ENCODE results near the gene DSTN.

Gene DSTN

GRCh38 chr20:17569616-17570346 is at the start of gene DSTN:
Gene DSTN, plus strand, starts transcription at chr20:17570075. Its CDS starts 134 bp downstream, at chr20:17570209.
- FAIRE-seq: no peak

GRCh38 chr20:17520583-17520982 is 49.3 kb upstream of the DSTN start:
- FAIRE-seq: no peak

- no peak for FAIRE-seq
Measured at GRCh38 chr20:17522528-17522927, 47.3 kb upstream of the DSTN start.

GRCh38 chr20:17523326-17523725 is 46.5 kb upstream of the DSTN start:
- FAIRE-seq: no peak

- FAIRE-seq: no peak
Measured at GRCh38 chr20:17524560-17524959, 45.3 kb upstream of the DSTN start.

DNA sequence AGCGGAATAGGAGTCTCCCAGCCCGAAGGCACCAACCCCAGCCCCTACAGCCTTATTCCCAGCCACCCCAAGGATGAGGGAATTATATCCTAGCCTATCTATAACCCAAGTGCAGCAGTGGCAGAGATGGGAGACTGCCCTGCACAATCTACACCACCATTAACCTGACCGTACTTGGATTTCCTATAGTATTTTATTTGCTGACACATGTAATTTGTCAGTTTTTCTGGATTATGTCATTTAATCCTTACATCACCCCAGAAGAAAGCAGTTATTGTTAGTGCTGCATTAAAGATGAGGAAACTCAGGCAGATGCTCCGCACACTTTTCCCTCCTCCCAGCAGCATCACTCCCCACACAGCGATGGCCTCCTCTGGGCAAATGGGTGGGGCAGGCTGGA is 44.7 kb upstream of the DSTN start:
- no peak for FAIRE-seq

GRCh38 chr20:17525650-17526049 is 44.2 kb upstream of the DSTN start:
- no peak for FAIRE-seq

GRCh38 chr20:17529586-17529985 is 40.3 kb upstream of the DSTN start:
- no peak for FAIRE-seq

- no peak for FAIRE-seq
Measured at GRCh38 chr20:17530153-17530552, 39.7 kb upstream of the DSTN start.

- FAIRE-seq: no peak
Measured at GRCh38 chr20:17530716-17531664, 38.9 kb upstream of the DSTN start, which contains the start of gene BFSP1. Gene BFSP1, minus strand, starts transcription at chr20:17531379. Its CDS starts 50 bp downstream, at chr20:17531329.

DNA sequence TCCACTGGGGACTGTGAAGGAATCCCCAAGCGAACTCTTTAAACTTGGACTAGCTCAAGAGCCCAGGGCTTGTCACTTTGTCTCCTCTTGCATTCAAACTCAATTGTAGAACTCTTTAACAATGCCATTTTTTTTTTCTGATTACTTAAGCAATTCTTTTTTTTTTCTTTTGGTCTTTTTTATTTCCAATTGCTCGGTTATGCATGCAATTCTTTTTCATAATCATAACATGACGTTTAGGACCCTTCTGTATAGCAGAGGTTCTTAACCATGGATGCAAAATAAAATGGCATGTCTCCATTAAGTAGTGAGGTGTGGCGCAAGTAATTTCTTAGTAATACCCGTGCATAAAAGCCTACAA is 38.2 kb upstream of the DSTN start:
- no peak for FAIRE-seq

- no peak for FAIRE-seq
Measured at GRCh38 chr20:17533396-17533795, 36.5 kb upstream of the DSTN start.

DNA sequence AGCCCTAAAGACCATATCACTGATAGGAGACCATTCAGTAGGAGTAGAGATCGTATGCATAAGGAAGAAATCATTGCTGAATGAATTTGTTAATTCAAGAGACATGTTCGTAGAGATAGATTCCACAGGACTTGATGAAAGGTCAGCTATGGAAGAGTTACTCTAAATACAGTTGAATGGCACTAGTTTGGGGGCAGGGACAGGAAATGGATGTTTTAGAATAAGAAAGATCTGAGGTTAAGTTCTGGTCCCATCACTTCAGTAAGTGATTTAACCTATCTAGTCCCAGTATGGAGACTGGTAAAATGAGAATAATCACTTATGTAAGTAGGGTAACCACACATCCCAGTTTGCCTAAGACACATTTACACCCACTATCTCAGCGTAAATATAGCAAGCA is 35.8 kb upstream of the DSTN start:
- FAIRE-seq: no peak

DNA sequence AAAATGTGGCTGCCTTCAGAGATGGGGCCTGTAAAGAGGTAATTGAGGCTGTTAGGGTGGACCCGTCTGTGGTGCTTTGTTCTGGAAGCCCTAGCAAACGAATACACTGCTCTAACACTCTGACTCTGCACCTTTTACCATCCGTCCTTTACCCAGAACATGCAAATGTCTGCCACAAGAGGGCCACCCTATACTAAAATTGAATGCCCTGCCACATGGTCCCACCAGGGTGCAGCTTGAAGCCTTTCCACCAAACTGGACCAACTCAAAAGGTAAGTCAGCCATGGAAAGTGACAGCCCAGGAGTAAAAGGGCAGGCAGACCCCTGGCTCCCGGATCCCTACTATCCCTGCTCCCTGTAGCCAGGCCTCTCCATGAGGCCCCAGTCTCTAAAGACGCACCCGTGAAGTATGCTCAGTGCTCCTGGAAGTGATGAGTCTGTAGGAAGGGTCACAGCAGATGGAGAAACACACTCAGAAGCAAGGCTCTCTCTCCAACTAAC is 32.9 kb upstream of the DSTN start:
- FAIRE-seq: no peak

GRCh38 chr20:17537959-17538358 is 31.9 kb upstream of the DSTN start:
- FAIRE-seq: no peak

DNA sequence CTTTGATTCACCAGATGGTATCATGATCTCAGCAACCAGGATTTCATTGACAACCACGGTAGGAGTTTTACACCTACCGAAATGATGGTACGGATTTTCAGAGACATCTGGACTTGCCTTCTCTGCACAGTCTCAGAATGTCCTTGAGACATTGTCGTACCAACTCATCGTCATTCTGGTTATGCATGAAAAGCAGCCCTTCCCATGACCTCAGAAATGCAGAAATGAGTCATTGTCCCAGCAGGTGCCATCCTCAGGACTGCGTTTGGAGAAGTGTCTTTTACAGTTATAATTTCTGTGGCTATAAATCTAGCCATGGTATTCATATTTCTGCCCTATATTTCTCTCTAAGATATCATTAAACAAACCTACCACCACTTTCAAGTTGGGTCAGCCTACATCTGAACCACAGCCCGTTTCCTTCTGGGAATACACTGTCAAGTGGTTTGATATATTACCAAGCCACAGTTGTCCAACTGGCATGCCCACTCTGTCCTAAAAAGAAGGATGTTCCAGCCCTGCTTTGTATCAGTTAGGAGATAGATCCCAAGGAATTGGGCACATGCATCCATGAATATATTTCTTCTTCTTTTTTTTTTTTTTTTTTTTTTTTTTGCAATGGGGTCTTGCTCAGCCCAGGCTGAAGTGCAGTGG is 31.2 kb upstream of the DSTN start:
- no peak for FAIRE-seq

- FAIRE-seq: no peak
Measured at GRCh38 chr20:17541596-17541995, 28.3 kb upstream of the DSTN start.

GRCh38 chr20:17541996-17542395 is 27.9 kb upstream of the DSTN start:
- FAIRE-seq: no peak

DNA sequence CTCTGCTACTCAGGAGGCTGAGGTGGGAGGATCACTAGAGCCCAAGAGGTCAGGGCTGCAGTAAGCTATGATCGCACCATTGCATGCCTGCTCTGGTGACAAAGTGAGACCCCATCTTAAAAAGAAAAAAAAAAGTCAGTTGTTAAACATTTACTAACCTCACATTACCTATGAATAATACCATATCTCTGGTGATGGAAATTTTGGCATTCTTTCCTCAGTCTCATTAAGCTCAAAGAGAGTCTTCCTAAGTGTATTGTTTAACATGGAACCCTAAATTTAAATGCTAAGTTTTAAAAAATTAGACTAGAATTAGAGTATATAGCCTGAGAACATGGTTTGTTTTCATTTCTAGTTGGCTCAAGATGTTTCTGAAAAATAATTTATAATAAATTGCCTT is 27.4 kb upstream of the DSTN start:
- no peak for FAIRE-seq

- FAIRE-seq: no peak
Measured at GRCh38 chr20:17542993-17543412, 26.9 kb upstream of the DSTN start.

DNA sequence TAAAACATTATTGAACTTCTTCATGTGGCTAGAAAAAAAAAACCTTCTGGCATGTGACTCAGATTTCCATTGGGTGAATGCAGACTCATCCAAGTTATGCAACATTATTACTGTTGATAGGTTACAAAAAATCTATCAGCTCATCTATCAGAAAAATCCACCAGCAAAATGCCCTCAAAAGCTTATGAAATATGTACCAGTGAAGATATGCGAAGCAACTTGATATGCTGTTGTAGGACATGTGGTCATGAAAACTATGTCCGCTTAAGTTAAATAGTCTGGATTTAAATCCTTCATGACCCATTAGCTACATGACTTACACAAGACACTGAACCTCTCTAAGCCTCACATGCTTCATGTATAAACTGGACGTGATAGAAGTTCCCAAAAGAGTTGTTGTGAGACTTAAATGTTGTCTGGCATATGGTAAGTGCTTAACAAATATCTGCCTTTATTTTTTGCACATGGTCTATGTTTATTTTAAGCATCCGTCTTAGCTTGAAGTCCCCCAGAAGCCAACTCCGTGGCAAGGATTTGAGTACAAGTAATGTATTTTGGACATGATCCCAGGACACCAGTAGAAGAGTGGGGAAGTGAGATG is 26.2 kb upstream of the DSTN start:
- no peak for FAIRE-seq

DNA sequence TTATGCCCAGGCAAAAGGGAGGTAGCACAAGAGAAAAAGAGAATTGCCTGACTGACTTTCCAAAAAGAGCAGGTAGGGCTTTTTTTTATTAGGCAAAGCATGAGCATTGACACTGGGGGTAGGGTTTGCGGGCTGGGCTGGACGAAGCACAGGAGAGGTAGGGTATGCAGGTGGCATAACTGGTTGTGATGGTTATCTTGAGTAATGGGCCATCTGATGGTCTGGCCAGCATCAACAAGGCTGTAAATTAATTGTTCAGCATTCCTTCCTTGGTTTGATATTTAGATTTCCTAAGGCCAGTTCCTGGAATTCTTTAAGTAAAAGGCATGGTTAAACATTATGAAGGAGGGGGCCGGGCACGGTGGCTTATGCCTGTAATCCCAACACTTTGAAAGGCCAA is 24.7 kb upstream of the DSTN start:
- no peak for FAIRE-seq

GRCh38 chr20:17549131-17549530 is 20.7 kb upstream of the DSTN start:
- no peak for FAIRE-seq
